HG02885 (cell line): ENCODE data around the gene ADPGK.
A peak's percentile ranks its signal among the peaks of the same experiment; 100 is the strongest.

Experiments used
- ATAC-seq: cut with Tn5 transposase; IDR thresholded peaks from one replicate; pipeline ENCODE4 v1.9.1; 2021; ENCODE audit warnings: mild to moderate bottlenecking; ENCODE audit not compliant: unreplicated experiment, poor library complexity

The ADPGK gene

DNA sequence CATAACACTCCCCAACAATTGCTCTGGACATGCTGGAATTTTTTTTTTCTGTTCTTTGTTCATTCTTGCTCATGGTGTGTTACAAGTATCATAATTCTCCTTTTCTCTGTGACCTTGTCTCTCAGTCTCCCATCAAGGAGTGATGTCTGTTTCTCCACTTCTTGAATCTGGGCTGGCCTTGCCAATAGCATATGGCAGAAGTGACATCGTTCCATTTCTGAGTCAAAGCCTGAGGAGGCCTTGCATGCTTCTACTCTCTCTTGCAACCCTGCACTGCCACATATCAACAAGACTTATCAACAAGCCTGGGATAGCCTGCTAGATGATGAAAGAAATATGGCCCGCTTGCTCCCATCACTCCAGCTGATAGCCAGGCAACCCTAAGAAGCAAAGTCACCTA is 8.9 kb upstream of the ADPGK start:
- ATAC-seq = no peak

GRCh38 chr15:72790302-72790910 is 6.8 kb upstream of the ADPGK start:
- ATAC-seq = no peak

- no peak for ATAC-seq
Measured at GRCh38 chr15:72787526-72787925, 4.0 kb upstream of the ADPGK start.

GRCh38 chr15:72786676-72787345 is 3.3 kb upstream of the ADPGK start:
- ATAC-seq = no peak

- no peak for ATAC-seq
Measured at GRCh38 chr15:72786242-72786641, 2.7 kb upstream of the ADPGK start.

GRCh38 chr15:72785841-72786240 is 2.3 kb upstream of the ADPGK start:
- ATAC-seq = no peak

DNA sequence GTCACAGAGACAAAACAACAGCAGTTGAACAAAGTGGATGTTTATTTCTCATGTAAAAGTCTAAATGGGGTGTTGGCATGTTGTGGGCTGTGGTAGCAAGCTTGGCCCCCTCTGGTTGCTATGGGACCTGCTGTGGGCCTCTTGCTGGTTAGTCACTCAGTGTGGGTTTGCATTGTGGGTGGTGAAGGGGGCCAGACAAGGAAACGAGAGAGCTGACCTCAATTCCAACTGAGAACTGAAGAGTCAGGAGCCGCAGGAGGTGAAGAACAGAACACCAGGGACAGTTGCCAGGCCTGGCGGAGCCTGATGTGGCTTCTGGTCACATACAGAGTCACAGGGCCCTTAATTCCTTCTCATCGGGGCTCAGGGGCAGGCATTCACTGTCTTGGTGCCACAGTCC is 1.9 kb upstream of the ADPGK start:
- no peak for ATAC-seq

GRCh38 chr15:72784456-72784876 is 908 bp upstream of the ADPGK start:
- ATAC-seq = no peak

GRCh38 chr15:72783004-72783639 is 436 bp downstream of the ADPGK start:
- ATAC-seq = peak; percentile 37

DNA sequence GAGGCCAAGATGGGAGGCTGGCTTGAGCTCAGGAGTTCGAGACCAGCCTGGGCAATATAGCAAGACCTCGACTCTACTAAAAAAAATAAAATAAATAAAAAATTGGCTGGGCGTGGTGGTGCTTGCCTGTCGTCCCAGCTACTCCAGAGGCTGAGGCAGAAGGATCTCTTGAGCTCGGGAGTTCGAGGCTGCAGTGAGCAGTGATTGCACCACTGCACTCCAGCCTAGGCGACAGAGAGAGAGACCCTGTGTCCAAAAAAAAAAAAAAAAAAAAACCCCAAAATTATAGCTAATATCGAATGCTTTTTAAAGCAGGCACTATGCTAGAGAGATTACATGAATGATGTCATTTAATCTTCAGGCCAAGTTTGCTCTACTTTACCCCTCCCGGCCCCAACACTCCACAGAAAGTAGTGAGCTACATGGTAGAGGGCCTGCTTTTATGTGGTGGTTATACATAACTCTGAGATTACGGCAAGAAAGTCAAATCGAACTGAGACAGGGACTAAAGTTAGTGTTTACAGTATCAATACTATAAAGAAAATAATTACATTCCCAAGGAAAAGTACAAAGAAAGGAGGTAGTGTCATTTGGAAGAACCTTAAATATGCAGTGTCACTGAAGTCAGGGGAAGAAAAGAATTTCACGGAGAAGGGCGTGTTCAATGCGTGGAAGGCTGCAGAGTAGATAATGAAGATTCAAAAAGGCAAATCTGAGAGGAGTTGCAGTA is 1.1 kb downstream of the ADPGK start:
- ATAC-seq = no peak

- no peak for ATAC-seq
Measured at GRCh38 chr15:72781631-72782030, 1.9 kb downstream of the ADPGK start.

GRCh38 chr15:72778796-72779195 is 4.8 kb downstream of the ADPGK start:
- no peak for ATAC-seq

DNA sequence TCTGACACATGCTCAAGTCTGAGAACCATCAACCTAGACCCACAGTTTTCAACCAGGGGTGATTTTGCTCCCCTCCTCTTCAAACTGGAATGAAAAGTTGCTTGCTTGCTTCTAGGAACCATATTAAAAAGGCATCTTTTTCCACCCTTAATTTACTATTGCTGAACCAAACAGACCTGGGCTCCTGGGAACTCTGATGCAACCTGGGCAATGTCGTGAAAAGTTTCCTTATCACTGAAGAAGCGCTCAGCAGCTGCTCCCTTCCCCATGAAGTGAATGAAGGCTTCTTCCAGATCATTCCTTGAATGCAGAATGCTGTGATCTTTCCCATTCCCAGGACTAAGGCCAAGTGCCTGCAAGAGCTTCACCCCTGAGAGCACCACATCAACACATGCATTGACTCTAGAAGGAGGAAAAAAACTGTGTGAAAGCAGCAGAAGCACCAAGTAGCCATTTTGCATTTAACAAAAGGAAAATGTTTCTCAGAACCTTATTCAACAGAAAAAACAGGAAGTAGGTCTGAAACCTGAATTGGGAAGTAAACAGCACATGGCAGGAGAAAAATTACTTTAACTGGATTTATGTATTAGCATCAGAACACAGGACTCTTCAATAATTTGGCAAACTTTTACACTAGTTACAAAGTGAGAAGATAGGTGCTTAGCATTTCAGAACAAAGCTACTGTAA is 8.7 kb downstream of the ADPGK start:
- no peak for ATAC-seq

- no peak for ATAC-seq
Measured at GRCh38 chr15:72771329-72771725, 12.2 kb downstream of the ADPGK start.

DNA sequence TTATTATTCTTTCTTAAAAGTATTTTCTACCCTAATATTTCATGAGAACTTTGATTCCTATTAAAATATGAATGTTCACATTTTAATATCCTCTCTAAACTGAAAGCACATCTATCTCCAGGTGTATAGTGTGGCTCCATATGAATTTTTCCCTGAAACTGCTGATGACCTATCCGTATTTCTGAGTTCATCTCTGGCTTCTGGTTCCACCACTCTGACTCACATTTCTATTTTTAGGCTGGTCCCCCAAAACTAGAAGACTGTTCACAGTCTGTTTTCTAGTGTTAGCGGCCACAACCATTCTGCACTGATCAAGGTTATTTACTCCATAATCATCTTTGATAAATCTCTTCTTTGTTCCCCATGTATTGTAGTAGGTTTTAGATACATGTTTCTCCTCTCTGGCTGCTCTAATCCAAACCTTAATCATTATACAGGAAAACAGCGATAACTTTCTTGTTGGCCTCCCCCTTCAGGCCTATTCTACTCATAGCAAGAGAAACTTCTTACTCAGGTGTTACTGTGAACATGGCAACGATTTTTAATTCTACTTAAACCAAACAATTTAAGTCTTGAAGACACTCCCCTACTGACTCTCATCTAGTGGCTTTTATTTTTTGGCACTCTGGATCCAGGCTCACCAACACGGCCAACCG is 12.8 kb downstream of the ADPGK start:
- no peak for ATAC-seq

GRCh38 chr15:72766780-72767179 is 16.8 kb downstream of the ADPGK start:
- ATAC-seq = no peak

- ATAC-seq = no peak
Measured at GRCh38 chr15:72766025-72766424, 17.5 kb downstream of the ADPGK start.

DNA sequence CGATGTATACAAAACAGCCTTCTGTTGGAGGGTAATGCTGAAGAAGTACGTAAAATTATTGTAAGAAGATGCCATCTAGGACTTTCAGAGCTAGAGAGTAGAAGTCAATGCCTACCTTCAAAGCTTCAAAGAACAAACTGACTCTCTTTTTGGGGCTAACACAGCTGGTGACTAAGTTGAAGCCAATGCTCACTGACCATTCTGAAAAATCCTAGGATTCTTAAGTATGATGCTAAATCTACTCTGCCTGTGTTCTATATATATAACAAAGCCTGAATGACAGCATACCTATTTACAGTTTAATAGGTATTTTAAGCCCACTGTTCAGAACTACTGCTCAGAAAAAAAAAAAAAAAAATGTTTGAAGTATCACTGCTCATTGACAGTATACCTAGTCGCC is 18.9 kb downstream of the ADPGK start:
- ATAC-seq = no peak

DNA sequence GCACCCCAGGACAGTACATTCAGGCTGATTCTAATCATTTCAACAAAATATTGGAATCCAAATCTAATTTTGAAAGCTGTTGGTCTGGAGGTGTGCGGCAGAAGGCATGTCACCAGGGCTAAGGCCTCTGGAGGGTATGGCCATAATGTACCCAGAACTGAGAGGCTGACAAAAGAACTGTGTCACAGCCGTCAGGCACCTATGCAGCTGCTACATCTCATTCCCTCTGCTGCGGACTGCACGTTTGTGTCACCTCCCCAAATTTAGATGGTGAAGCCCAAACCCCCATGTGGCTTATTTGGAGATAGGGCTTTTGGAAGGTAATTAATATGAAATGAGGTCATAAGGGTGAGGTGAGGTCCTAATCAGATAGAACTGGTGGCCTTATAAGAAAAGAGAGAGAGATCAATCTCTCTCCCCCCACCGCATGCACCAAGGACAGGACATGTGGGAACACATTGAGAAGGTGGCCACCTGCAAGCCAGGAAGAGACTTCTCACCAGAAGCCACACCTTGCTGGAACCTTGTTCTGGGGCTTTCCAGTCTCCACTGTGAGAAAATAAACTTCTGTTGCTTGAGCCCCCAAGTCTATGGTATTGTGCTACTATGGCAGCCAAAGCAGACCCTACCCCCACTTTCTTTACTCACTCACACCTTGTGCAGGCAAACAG is 22.8 kb downstream of the ADPGK start:
- no peak for ATAC-seq

DNA sequence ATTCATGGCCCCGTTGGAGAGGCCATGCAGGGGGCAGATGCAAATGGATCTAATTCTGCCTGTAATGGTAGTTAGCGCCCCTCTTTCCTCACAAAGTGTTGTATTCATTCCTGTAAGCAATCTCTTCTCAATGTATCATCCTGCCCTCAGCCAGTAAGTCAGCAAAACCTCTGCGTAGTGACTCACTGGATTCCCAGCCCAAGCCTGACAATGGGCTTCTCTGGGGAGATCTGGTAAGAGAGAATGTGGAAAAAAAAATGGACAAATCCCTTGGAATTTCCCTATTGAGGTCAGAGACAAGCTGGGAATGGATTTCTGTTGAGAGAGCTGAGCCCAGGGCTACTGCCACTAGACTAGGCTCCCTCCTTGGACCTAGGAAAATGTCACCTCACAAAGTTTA is 25.4 kb downstream of the ADPGK start:
- no peak for ATAC-seq
